NCI-H1694 treated with DMSO at 0.1 percent for 48 hours (cell line): Measurements from ENCODE around the gene MBD5.

ENCODE experiments used
- DNase-seq: peaks from one replicate; lab custom pipeline; 2025; lab: John Stamatoyannopoulos, UW

The MBD5 gene

DNA sequence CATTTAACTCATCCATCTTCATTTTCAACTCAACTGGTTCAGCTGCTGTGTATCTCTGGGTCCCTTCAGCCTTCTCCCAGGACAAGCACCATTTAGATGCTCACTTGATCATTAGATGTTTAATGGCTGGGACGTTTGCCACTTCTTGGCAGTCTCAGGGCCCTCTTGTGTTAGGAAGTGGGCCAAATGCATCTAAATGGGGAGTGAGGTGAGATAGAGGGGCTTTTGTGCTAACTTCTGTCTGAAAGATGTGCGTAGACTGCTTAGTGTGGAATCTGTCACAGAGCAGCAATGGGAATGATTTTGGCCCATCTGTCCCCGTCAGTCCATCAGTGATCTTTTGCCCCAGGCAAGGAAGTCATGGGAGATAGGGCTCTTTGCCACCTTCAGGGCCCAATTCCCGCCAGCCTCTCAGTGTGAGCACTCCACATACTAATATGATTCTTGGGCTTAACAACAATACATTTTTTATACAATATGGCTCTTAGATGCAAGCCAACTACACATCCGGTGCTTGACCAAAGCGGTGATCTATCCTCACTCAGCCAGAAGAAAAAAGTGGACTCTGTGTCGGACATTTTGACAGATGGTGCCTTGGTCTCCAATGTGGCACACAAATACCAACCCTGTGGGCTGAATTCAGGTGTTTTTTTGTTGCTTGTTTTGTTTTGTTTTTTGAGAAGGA, 528.0 kb downstream of the MBD5 start:
- no peak for DNase-seq

DNA sequence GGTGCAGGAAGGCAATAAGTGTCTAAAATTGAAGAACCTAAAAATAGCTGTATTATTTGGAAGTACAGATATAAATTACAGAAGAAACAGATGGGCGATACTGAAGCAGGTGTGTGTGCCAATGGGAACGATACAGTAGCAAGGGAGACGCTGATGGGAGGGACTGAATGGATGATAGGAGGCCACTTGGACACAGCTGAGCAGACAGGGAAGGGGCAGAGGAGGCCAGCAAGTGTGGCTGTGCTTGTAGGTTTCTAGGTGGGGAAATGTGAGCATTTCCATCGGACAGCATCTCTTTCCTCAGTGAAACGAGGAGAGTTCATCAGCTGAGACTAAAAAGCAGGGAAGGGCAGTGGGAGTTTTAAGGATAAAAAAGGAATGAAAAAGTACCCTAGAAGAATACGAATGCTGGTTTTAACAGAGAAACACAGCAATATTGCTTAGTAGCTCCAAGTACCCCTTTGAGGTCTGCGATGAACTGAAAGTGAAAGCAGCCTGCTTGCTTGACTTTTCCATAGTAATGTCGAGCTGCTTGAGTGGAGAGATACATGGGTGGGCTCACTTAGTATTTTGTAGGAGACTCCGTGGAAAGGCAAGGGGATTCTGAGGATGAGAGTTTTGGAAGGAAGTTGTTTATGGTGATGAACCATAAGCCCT, 531.9 kb downstream of the MBD5 start:
- peak; percentile 62 for DNase-seq

DNA sequence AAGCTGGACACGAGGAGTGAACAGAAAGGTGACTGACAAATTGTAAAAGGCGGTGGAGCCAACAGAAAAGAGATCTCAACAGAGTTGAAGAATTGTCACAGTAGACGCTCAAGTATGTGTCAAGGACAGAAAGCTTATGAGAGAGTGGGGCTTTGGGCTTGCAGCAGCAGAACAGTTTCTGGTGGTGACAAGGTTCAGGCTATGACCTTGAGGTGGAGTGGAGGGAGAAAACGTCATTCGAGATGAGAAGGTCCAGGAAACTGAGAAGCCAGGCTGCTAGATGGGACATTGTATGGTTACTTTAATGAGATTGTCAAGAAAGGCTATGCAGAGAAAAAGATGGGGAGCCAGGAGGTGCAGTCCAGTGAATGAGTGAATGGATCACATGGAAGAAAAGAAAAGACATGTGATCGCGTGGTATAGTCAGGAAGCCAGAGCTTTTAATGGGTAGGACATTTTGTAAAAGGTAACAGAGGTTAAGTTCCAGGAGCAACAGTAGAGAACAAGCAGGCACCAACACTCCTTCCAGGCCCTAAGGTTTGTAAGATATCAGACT, 532.5 kb downstream of the MBD5 start:
- DNase-seq: no peak

DNA sequence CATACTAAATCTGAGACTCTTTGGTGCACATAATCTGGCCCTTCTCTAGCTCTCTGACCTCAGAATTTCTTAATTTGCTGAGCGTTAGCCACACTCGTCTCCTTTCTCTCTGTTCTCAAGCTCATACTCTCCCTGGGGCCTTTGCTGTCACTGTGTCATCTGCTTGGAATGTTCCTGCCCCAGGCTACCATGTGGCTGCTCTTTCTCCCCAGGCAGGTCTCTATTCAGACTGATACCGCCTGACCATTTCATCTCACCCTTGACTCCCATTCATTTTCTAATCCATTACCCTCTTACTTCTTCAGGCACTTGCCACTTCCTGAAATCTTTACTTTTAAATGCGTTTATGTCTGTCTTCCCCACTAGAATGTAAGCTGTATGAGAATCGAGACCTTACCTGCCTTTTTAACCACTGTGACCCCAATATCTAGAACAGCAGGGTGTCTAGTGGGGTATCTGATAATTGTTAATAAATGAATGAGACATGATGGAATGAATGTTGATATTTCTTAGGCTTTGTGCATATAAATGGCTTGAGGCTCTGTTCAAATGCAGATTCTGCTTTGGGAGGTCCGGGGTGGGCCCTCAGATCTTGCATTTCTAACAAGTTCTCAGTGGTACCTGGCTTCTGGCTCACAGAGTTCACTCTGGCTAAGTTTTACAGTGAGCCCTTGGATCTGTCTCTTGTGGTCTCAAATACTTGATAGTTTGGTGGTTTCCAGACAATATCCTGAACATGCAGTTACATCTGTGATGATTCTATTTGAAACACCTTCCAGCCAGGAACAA, 533.8 kb downstream of the MBD5 start:
- no peak for DNase-seq

DNA sequence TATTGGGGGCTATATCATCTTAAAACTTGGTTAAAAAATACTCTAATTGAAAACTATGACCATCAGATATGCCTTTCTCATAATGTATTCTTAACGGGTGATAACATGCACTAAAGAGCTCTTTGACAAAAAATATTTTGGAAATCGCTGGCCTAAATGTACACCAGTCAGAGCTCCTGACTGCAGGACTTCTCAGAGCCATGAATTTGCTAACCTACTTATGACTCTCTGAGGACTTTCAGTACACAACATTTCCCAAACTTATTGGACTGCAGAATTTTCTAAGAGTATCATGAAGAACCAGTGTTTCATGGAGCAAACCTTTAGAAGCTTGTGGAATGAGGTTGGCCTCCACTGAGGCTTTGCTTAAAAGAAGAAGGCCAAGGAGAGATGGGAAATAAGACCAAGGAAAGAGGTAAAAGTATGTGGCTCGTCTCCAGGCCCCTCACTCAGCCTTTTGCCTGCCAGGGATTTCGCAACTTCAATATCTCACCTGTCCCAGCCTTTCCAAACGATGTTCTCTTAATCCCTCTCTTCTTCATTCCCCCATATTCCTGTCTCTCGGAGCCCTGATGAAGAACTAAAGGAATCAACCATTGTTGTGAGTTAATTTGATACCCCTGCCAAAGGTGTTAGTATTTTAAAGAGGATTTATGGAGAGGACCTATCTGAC, 534.9 kb downstream of the MBD5 start:
- no peak for DNase-seq

- no peak for DNase-seq
Measured at GRCh38 chr2:148557844-148558436, 537.0 kb downstream of the MBD5 start.

GRCh38 chr2:148560496-148560895, 539.6 kb downstream of the MBD5 start:
- DNase-seq: no peak

DNA sequence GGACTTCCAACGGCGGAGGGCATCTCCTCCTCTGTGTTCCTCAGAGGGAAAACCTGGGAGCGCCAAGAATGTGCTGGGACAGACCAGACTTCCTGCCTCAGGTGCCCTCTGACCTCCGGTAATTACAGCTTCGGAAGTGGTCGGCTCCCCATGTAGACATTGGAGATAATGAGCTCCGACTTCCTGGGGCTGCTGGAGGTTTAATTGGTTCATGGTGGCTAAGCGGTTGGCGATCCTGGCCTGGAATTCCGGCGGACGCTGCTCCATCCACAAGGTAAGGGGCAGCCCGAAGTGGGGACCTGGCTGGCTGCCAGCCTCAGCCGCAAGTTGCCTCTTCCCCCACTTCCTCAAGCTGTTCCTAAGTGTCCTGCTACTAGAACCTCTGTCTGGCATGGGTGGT, 540.5 kb downstream of the MBD5 start:
- no peak for DNase-seq

DNA sequence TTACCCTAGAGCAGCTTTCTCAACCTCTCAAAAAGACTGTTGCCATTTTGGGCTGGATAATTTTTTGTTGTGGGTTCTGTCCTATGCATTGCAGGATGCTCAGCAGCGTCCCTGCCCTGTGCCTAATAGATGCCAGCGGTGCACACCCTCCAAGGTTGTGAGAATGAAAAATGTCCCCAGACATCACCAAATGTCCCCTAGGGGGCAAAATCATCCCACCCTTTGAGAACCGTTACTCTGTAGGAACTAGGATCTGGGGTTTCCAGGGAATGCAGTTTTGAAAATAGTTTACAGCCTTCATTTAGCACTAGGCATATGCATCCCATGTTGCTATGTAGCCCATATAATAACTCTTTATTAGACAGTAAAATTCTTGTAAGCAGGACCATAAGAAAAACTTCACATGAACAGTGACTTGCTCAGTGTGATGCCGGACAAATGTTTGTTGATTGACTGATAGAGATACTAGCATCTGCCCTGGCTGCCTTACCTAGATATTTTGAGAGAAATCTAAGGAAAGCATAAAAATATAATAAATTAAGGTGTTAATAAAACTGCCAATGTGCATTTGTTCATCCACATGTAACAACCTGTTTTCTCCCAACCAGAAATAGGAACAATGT, 544.5 kb downstream of the MBD5 start:
- peak; percentile 36 for DNase-seq
